GM19351 (cell line): Measurements from ENCODE around the gene STARD7.
"Not testable (repeated sequence)": the region's sequence is repeated elsewhere in the genome, so short reads cannot be mapped to it uniquely, and the experiment has no call there.

Source experiments
- ATAC-seq: cut with Tn5 transposase; IDR thresholded peaks from one replicate; pipeline ENCODE4 v1.9.1; 2021; ENCODE audit warnings: mild to moderate bottlenecking, moderate library complexity; ENCODE audit not compliant: unreplicated experiment

STARD7 gene, protein sequence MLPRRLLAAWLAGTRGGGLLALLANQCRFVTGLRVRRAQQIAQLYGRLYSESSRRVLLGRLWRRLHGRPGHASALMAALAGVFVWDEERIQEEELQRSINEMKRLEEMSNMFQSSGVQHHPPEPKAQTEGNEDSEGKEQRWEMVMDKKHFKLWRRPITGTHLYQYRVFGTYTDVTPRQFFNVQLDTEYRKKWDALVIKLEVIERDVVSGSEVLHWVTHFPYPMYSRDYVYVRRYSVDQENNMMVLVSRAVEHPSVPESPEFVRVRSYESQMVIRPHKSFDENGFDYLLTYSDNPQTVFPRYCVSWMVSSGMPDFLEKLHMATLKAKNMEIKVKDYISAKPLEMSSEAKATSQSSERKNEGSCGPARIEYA

GRCh38 chr2:96208143-96209010, at the start of gene STARD7:
Gene STARD7 (minus strand): TSS chr2:96208827. CDS start chr2:96208434, 393 bp downstream.
- peak; percentile 86 for ATAC-seq

GRCh38 chr2:96257744-96258143, 49.1 kb upstream of the STARD7 start:
- not testable (repeated sequence) for ATAC-seq

DNA sequence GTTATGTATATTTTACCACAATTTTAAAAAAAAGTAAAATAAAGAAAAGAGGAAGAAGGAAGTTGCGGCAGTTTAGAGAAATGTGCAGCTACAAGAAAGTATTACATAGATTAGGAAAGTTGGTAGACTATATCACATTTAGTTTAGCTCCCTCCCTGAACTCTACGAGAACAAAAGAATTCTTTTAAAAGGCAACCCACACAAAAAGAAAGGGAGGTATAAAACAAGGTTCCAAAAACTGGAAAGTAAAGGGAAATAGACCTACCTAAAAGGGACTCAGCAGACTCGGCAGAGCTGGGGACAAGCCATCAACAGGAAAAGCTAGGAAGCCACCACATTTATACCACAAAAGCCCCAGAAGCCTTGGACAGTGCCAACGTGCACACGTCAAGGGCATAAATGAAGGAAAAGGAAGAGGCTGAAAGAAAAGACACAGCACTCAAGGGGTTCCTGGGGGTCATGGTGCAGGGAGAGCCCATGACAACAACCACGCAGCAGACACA, 48.0 kb upstream of the STARD7 start:
- ATAC-seq: no peak

GRCh38 chr2:96254571-96254970, 45.9 kb upstream of the STARD7 start:
- no peak for ATAC-seq

DNA sequence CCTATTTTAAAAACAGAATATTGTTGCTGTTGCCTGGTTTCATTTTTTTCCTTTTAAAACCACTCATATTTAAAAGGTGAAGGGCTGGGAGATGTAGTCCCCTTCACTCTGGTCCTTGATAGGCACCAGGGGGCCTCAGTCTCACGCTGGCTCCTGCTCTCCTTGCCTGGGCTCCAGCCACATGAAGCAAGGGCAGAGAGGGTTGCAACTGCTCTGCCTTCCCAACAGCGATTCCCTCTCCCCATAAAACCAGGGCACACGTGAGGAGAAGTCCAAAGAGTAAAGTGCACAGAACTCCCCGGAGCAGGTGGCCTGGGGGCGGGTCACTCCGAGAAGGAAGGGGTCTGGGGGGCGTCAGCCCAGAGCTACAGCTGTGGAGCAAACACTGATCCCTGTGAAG, 44.4 kb upstream of the STARD7 start:
- ATAC-seq: no peak

GRCh38 chr2:96252526-96252925, 43.9 kb upstream of the STARD7 start:
- no peak for ATAC-seq

- ATAC-seq: no peak
Observed at GRCh38 chr2:96251721-96252292, 43.2 kb upstream of the STARD7 start.

- no peak for ATAC-seq
Observed at GRCh38 chr2:96250188-96250587, 41.6 kb upstream of the STARD7 start.

DNA sequence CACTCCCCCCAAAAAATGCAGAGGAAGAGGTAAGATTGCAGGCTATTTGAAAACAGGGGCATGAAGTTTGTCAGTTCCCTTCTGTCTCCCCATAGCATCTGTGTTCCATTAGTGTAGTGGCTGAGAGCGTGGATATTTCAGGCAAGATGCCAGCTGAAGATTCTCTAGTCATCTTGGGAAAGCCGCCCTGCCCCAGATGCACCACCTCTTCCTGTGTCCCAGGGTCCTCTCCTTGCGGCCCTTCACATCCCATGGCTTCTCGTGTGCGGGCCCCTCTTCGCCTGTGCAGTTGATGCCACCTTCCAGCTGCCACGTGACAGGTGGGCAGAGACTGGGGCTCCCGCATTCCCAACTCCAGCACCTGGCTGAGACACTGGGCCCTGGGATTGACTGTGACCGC, 41.0 kb upstream of the STARD7 start:
- ATAC-seq: no peak

DNA sequence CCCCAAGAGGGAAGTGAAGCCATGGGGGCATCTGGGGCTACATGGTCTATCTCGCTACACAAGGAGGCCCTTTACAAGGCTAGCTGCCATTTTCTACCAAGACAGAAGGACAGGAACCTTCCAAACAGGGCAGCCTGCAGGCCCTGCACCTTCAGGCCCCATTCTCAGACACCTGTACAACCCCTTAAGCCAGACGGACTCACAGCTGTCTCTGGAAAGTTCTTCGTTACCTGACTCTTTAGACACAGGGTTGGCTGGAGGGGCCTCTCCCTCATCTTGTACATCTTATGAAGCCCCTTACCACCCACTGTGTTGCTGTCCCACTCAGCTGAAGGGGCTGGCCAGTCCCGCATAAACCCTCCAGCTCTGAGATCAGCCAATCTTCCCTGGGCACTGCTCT, 40.0 kb upstream of the STARD7 start:
- no peak for ATAC-seq

DNA sequence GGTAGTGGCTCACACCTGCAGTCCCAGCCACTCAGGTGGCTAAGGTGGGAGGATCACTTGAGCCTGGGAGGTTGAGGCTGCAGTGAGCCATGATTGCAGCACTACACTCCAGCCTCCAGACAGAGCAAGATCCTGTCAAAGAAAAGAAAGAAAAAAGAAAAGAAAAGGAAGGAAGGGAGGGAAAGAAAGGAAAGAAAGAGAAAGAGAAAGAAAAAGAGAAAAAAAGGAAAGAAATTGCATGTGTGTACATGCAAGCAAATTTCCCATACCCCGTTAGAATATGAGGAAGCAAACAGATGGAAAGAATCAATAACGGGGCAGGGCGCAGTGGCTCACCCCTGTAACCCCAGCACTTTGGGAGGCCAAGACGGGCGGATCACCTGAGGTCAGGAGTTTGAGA, 39.3 kb upstream of the STARD7 start:
- ATAC-seq: no peak

DNA sequence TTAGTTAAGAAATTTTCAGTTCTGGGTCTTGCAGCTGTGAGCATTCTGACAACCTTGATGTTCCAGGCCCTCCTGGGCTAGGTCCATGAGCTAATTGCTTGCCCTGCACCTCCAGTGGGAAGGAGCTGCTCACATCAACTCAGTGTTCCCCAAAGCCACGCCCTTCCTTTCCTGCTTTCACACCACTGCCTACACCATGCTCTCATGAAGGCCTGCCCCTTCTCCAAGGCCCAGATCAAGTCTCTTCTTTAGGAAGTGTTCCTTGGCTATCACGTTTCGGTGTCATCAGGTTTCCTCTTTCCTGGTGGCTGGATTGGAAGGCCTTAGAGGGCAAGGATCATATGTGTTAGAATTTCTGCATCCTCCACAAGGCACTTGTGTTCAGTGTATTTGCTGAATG, 38.4 kb upstream of the STARD7 start:
- no peak for ATAC-seq

DNA sequence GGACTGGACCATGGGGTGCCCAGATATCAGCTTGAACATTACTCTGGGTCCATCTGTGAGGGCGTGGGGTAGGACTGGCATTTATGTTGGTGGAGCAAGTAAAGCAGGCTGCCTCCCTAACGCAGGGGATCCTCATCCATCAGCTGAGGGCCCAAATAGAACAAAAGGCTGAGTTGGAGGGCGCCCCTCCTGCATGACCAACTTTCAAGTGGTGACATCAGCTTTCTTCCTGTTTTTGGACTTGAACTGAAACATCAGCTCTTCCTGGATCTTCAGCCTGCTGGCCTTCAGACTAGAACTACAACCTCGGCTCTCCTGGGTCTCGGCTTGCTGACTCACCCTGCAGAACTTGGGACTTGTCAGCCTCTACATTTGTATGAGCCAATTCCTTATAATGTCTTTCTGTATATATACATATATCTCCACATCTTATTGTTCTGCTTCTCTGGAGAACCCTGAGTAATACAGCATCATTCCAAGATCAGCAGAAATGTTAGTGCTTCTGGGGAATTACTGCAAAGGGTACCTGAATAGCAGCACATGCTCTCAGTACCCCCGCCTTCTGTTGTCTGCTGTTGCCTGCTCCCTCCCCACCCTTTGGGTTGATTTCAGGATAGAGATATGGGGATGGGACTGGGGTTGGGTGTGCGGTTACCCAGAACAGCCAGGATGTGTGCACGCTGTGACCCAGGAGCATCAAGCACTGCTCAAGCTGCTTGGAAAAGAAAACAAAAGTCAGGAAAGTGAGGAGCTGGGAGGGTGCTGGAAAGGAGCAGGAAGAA, 37.2 kb upstream of the STARD7 start:
- ATAC-seq: no peak

DNA sequence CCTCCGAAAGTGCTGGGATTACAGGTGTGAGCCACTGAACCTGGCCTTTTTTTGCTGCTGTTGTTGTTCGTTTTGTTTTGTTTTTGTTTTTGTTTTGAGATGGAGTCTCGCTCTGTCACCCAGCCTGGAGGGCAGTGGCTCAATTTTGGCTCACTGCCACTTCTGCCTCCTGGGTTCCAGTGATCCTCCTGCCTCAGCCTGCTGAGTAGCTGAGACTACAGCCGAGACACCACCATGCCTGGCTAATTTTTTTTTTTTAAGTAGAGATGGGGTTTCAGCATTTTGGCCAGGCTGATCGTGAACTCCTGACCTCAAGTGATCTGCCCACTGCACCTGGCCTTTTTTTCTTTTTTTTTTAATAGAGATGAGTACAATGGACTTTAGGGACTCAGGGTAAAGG, 35.2 kb upstream of the STARD7 start:
- ATAC-seq: no peak

GRCh38 chr2:96241900-96242611, 33.4 kb upstream of the STARD7 start:
- peak; percentile 82 for ATAC-seq

- ATAC-seq: no peak
Observed at GRCh38 chr2:96241227-96241626, 32.6 kb upstream of the STARD7 start.

DNA sequence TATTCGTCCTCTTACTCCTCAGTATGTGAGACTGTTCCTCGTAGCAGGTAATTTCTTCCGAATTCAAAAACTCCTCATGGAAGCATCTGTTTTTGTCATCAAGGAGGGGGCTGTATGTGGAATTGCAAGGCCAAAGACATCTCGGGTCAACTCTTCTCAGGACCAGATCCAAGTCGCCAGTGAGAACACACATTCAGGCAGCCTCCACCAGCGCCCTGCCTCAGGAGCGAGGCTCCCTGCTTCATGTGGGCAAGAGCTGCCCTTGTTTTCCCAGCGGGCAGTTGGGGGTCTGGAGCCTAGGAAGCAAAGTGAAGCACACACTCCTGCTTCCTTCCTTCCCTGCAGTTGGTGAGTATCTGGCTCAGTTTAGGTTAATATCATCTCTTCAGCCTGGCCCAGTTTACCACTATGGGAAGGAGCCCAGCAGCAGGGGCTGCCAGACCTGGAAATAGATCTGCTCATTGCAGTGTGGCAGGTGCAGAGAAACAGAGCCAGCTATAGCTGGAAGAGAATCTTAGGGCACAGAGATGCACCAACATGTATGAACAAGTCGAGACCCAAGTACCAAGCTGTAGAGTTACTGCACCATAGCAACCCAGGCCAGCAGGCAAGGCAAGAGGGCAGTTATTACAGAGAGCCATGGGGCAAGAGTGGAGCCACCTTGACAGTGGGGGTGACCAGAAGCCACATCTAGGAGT, 31.9 kb upstream of the STARD7 start:
- no peak for ATAC-seq

- ATAC-seq: no peak
Observed at GRCh38 chr2:96239745-96240264, 31.2 kb upstream of the STARD7 start.

DNA sequence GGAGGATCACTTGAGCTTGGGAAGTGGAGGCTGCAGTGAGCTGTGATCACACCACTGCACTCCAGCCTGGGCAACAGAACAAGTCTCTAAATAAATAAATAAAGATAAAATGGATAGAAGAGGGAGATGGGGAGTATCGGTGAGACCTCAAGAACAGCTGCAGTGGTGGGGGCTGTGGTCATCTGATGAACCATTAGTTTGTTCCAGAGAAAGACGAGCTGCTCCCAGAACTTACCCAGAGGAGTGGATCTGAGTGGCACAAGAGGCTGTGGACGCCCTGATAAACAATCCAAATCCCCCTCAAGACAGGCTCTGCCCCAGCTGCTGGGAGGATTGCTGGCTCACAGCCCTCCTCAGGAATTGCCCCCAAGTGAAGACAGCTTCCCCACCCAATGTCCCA, 30.5 kb upstream of the STARD7 start:
- no peak for ATAC-seq
